PC-9 (cell line): ENCODE measurements around the gene IL1F10. TPM values are rescaled to one million over a fixed set of nuclear protein-coding genes. Genes with fewer than 3 reads are reported as not detected.

Experiments
- BruUV-seq: library from RNA; stranded (reverse); fragments of 400-500 nt; replicated peaks from 2 replicates; lab custom pipeline; 2021; lab: Mats Ljungman, UMichigan
- CTCF ChIA-PET: fragments of 300-600 bp; sonication (Branson Sonifier 250); formaldehyde crosslinking; loops from one replicate; lab custom pipeline; 2022; ENCODE audit warnings: antibody characterized with exemption; lab: Charles Lee
- POLR2A ChIA-PET: fragments of 300-600 bp; sonication (Branson Sonifier 250); formaldehyde crosslinking; loops from one replicate; lab custom pipeline; 2022; ENCODE audit warnings: antibody characterized with exemption; ENCODE audit not compliant: unreplicated experiment; lab: Charles Lee
- DNase-seq, 2 experiments: peaks; one replicate each; pipeline versions ENCODE4 v3.0.0 to v3.0.0-alpha.2; 2015 to 2022; ENCODE audit warnings: mixed read lengths in 1 of 2
- H2AFZ ChIP-seq: fragments of 200-600 bp; sonication (generic); 2 replicates; pipeline ENCODE4 v1.8.1; 2017; ENCODE audit warnings: antibody characterized with exemption
- H3F3A ChIP-seq: fragments of 200-600 bp; sonication (generic); 2 replicates; pipeline ENCODE4 v1.8.1; 2017; ENCODE audit warnings: antibody characterized with exemption, mild to moderate bottlenecking, low read depth; ENCODE audit not compliant: insufficient read depth
- H3K27ac ChIP-seq: fragments of 200-600 bp; sonication (generic); 2 replicates; pipeline ENCODE4 v1.6.1; 2016; ENCODE audit warnings: mixed run types
- H3K27me3 ChIP-seq: fragments of 200-600 bp; sonication (generic); 2 replicates; pipeline ENCODE4 v1.6.1; 2016; ENCODE audit warnings: low read depth, mixed run types; ENCODE audit not compliant: insufficient read depth
- H3K36me3 ChIP-seq: fragments of 200-600 bp; sonication (generic); 2 replicates; pipeline ENCODE4 v1.6.1; 2016; ENCODE audit warnings: low read depth, mixed run types
- H3K4me1 ChIP-seq: fragments of 200-600 bp; sonication (generic); replicated peaks from 2 replicates; pipeline ENCODE4 v1.6.1; 2016; ENCODE audit warnings: mixed run types; ENCODE audit not compliant: insufficient read depth
- H3K4me2 ChIP-seq: fragments of 200-600 bp; sonication (generic); 2 replicates; pipeline ENCODE4 v1.6.1; 2017; ENCODE audit warnings: mixed run types
- H3K4me3 ChIP-seq: fragments of 200-600 bp; sonication (generic); 2 replicates; pipeline ENCODE4 v1.6.1; 2016; ENCODE audit warnings: mixed run types
- H3K79me2 ChIP-seq: fragments of 200-600 bp; sonication (generic); 2 replicates; pipeline ENCODE4 v1.6.1; 2017; ENCODE audit warnings: low read depth, mixed run types
- H3K9me2 ChIP-seq: fragments of 200-600 bp; sonication (generic); 2 replicates; pipeline ENCODE4 v1.8.1; 2017; ENCODE audit warnings: mild to moderate bottlenecking; ENCODE audit not compliant: insufficient read depth
- H3K9me3 ChIP-seq: fragments of 200-600 bp; sonication (generic); 2 replicates; pipeline ENCODE4 v1.8.1; 2016; ENCODE audit warnings: low read depth; ENCODE audit not compliant: insufficient read depth
- H4K20me1 ChIP-seq: fragments of 200-600 bp; sonication (generic); 2 replicates; pipeline ENCODE4 v1.8.1; 2017; ENCODE audit not compliant: insufficient read depth
- CTCF ChIP-seq: fragments of 200-600 bp; sonication (generic); conservative IDR thresholded peaks from 2 replicates; pipeline ENCODE4 v1.6.1; 2017; ENCODE audit warnings: mixed run types, antibody characterized with exemption, mild to moderate bottlenecking, moderate library complexity
- EZH2 ChIP-seq: fragments of 200-600 bp; sonication (generic); IDR thresholded peaks from 2 replicates; pipeline ENCODE4 v1.8.0; 2017; ENCODE audit warnings: antibody characterized with exemption, low read depth
- intact Hi-C: fragments of 100-400 bp; cut with micrococcal nuclease; formaldehyde crosslinking; loops from one replicate; pipeline ENCODE4 v1.10.0; 2022; ENCODE audit not compliant: unreplicated experiment
- total RNA-seq: library from RNA; stranded (reverse); gene quantifications from 2 replicates; pipeline ENCODE4 v1.2.3, GENCODE V29; 2021

The IL1F10 gene
- total RNA-seq, 1 experiment from 2014 or later = not detected

DNA sequence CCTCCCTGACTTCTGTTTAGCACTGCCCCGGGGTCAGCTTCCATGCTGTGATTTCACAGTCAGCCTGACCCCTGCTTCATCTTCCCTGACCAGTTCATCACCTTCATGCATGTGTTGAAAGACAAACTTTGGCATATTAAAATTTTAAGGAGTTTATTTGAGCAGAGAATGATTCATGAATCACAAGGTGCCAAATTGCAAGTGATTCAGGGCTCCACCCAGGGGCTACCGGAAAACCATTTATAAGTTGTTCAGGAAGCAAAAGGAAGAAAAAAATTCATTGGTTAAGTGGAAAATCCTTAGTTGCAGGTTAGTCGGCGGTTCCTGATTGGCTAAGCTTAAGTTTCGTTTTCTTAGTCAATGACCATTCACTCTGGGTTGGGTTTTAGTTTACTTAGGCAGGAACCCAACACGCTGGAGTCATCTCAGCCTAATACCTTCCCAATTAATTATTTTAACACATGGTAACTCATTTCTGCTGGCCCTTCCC is 10.6 kb downstream of the IL1F10 start:
- POLR2A ChIA-PET = interaction anchor here (0.6 to 1.2 kb wide), 6 partner anchors 9 to 352 kb away, joined by 3 to 6 read pairs (median 4); no protein-coding TSS in a partner anchor
- peak overlapping the region; percentile 46; the same call in 1 of the 2 replicates for H3K4me3 ChIP-seq

GRCh38 chr2:113079131-113079530 is 11.4 kb downstream of the IL1F10 start:
- TF ChIP-seq EZH2 (no peak), CTCF (no peak)
- Histone ChIP-seq H3K4me2 (peak overlapping the region; percentile 83), H3K9me2 (no peaks in the 10 kb centered on the region), H3K4me1 (peaks cover 66% of the 10 kb centered on the region), H3K27ac (peak overlapping the region; percentile 100), H3K27me3 (no peaks in the 10 kb centered on the region), H3K9me3 (no peaks in the 10 kb centered on the region), H4K20me1 (no peaks in the 10 kb centered on the region), H3K4me3 (peak overlapping the region; percentile 46; the same call in 1 of the 2 replicates), H3K36me3 (no peaks in the 10 kb centered on the region; the same call in 1 of the 2 replicates), H2AFZ (no peak overlapping the region), H3F3A (peaks cover 54% of the 10 kb centered on the region), H3K79me2 (no peaks in the 10 kb centered on the region)
- DNase-seq = peak; percentile 64 to 97
- BruUV-seq = no TSS peak
- POLR2A ChIA-PET = interaction anchor here (0.6 kb wide), 2 partner anchors 77 to 138 kb away, joined by 3 to 11 read pairs; no protein-coding TSS in a partner anchor
- intact Hi-C loops = loop anchor here (1.0 to 10.0 kb wide), 7 partner anchors 67 to 434 kb away; partner anchors contain the start of gene SLC20A1
- CTCF ChIA-PET = interaction anchor here (0.6 to 2.0 kb wide), 4 partner anchors 11 to 125 kb away, joined by 3 to 20 read pairs (median 8); no protein-coding TSS in a partner anchor

More for the DNA sequence above, 10.6 kb downstream of the IL1F10 start:
- TF ChIP-seq EZH2 (no peak), CTCF (no peak)
- H3K27me3 ChIP-seq = no peaks in the 10 kb centered on the region
- intact Hi-C loops = loop anchor here (1.0 to 10.0 kb wide), 9 partner anchors 9 to 434 kb away; partner anchors contain the start of genes CKAP2L and SLC20A1
- H3K27ac ChIP-seq = peak overlapping the region; percentile 100
- H3F3A ChIP-seq = peaks cover 54% of the 10 kb centered on the region
- H4K20me1 ChIP-seq = no peaks in the 10 kb centered on the region
- H3K4me2 ChIP-seq = peak overlapping the region; percentile 83
- no peaks in the 10 kb centered on the region for H3K9me3 ChIP-seq
- peak; percentile 76 to 100 for DNase-seq
- no peaks in the 10 kb centered on the region; the same call in 1 of the 2 replicates for H3K36me3 ChIP-seq
- CTCF ChIA-PET = interaction anchor here (0.6 to 1.2 kb wide), 3 partner anchors 10 to 137 kb away, joined by 3 to 6 read pairs (median 4); no protein-coding TSS in a partner anchor
- no peak overlapping the region for H2AFZ ChIP-seq
- H3K4me1 ChIP-seq = peaks cover 73% of the 10 kb centered on the region
- no peaks in the 10 kb centered on the region for H3K9me2 ChIP-seq
- no TSS peak for BruUV-seq
- no peaks in the 10 kb centered on the region for H3K79me2 ChIP-seq

- H3K4me2 ChIP-seq = peak overlapping the region; percentile 83
- DNase-seq = peak in 1 of 2 experiments; percentile 63
Observed at GRCh38 chr2:113080134-113080533, 12.4 kb downstream of the IL1F10 start.

More at GRCh38 chr2:113080134-113080533, 12.4 kb downstream of the IL1F10 start:
- H3K9me2 ChIP-seq = no peaks in the 10 kb centered on the region
- H3K27ac ChIP-seq = peak overlapping the region; percentile 100
- H3K79me2 ChIP-seq = no peaks in the 10 kb centered on the region
- intact Hi-C loops = loop anchor here (1.0 to 5.0 kb wide), 3 partner anchors 57 to 312 kb away; no protein-coding TSS in a partner anchor
- no peaks in the 10 kb centered on the region for H3K27me3 ChIP-seq
- TF ChIP-seq CTCF (peak; percentile 80), EZH2 (no peak)
- peak overlapping the region; percentile 61 for H2AFZ ChIP-seq
- POLR2A ChIA-PET = interaction anchor here (0.6 to 1.0 kb wide), 3 partner anchors 44 to 806 kb away, joined by 3 to 6 read pairs (median 5); no protein-coding TSS in a partner anchor
- H3K4me3 ChIP-seq = peak overlapping the region; percentile 48; the same call in 1 of the 2 replicates
- CTCF ChIA-PET = interaction anchor here (0.6 to 2.0 kb wide), 19 partner anchors 8 to 291 kb away, joined by 3 to 20 read pairs (median 4); partner anchors contain the start of gene IL1F10
- no peaks in the 10 kb centered on the region for H3K9me3 ChIP-seq
- H3K4me1 ChIP-seq = peaks cover 57% of the 10 kb centered on the region
- BruUV-seq = no TSS peak
- no peaks in the 10 kb centered on the region for H4K20me1 ChIP-seq
- H3K36me3 ChIP-seq = no peaks in the 10 kb centered on the region; the same call in 1 of the 2 replicates
- H3F3A ChIP-seq = peaks cover 54% of the 10 kb centered on the region
